Measurements from ENCODE around the gene MTARC2. TPM values are rescaled to one million over a fixed set of nuclear protein-coding genes. Genes with fewer than 3 reads are reported as not detected.

MTARC2 gene
- total RNA-seq, 1 experiment from 2014 or later = 13.3 TPM

DNA sequence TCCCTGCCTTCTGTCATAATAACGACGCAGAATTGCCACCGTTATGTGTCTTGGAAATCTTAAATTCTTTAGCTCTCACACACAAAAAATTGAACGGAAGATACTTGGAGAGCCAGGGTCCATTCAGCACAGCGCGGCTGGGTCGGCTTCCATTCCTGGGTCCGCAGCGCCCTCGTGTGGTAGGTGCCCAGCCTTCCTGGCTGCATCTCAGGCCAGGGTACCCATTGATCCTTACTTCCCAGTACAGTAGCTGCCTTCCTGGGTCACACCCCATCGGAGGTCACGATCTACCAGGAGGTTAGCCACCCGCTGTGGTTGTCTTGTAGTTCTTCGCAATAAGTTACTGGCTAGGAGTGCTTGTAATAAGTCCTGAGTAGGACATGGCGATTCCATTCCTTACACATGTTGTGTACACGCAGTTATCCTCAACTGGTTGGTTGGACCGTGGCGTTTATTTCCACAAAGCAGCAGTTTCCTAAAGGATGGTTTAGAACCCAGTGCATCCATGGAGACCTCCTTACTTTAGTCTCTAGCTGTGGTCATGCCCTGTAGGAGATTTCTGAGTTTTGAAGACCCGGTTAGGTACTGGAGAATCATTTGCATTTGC, 28.7 kb downstream of the MTARC2 start:
- Histone ChIP-seq H3K27ac (ENCODE audit: low read length) (no peak overlapping the region), H3K4me3 (ENCODE audit: low read length) (no peak overlapping the region), H3K4me1 (ENCODE audit: insufficient read depth, low read length) (no peaks in the 10 kb centered on the region), H3K79me2 (ENCODE audit: low read length) (no peaks in the 10 kb centered on the region), H3K4me2 (ENCODE audit: low read length) (no peak overlapping the region), H3K9me2 (replicated peaks; ENCODE audit: low read length) (no peaks in the 10 kb centered on the region), H2AFZ (ENCODE audit: low read length) (no peak overlapping the region), H3K36me3 (ENCODE audit: low read depth, low read length) (0 out of 2 replicates have a peak, but pooled peaks cover 3% of the 10 kb centered on the region), H3K9me3 (ENCODE audit: low read length) (no peaks in the 10 kb centered on the region), H3F3A (ENCODE audit: low read length, unreplicated experiment) (no peaks in the 10 kb centered on the region), H3K27me3 (ENCODE audit: low read length) (no peaks in the 10 kb centered on the region), H3K9ac (ENCODE audit: low read length) (no peak overlapping the region), H4K20me1 (ENCODE audit: low read length) (no peaks in the 10 kb centered on the region)
- POLR2A ChIA-PET (ENCODE audit: unreplicated experiment) = no interaction called here
- peak; percentile 99 for ATAC-seq
- CTCF ChIA-PET = interaction anchor here (0.5 to 1.2 kb wide), 9 partner anchors 11 to 312 kb away, joined by 3 to 7 read pairs (median 4); partner anchors contain the start of gene MTARC2
- TF ChIP-seq EZH2phosphoT487 (IDR thresholded peaks at IDR 0.05; ENCODE audit: borderline replicate concordance, low read length) = no peak
- TF ChIP-seq EZH2 (IDR thresholded peaks at IDR 0.05; ENCODE audit: low read length, unreplicated experiment) = no peak
- TF ChIP-seq, protein P1, sequence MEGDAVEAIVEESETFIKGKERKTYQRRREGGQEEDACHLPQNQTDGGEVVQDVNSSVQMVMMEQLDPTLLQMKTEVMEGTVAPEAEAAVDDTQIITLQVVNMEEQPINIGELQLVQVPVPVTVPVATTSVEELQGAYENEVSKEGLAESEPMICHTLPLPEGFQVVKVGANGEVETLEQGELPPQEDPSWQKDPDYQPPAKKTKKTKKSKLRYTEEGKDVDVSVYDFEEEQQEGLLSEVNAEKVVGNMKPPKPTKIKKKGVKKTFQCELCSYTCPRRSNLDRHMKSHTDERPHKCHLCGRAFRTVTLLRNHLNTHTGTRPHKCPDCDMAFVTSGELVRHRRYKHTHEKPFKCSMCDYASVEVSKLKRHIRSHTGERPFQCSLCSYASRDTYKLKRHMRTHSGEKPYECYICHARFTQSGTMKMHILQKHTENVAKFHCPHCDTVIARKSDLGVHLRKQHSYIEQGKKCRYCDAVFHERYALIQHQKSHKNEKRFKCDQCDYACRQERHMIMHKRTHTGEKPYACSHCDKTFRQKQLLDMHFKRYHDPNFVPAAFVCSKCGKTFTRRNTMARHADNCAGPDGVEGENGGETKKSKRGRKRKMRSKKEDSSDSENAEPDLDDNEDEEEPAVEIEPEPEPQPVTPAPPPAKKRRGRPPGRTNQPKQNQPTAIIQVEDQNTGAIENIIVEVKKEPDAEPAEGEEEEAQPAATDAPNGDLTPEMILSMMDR (conservative IDR thresholded peaks at IDR 0.05; ENCODE audit: low read depth, low read length) = peak; percentile 98
- BruUV-seq (replicated peaks) = no TSS peak
- DNase-seq = peak; percentile 85
- intact Hi-C loops (cut with micrococcal nuclease) = loop anchor here (1.0 to 5.0 kb wide), 6 partner anchors 26 to 496 kb away; partner anchors contain the start of gene C1orf115

DNA sequence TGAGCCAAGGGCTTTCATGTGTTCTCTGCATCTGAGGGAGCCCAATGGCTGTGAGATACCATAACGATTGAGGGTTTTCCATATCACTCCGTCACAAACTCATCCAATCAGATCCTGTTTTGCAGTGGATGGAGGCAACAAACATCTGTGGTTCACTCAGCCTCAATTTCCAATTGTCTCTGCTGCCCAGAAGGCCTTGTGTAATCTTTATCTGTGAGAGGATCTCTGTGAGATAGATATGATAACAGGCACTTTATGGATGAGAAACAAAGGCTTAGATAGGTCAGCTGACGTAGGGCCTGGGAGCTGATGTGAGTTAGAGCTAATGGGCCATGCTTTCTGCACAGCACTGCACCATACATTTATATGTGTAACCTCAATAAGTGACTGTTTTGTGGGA, 35.3 kb downstream of the MTARC2 start:
- ChIA-PET CTCF (no interaction called here), POLR2A (ENCODE audit: unreplicated experiment) (no interaction called here)
- Histone ChIP-seq H4K20me1 (ENCODE audit: low read length) (no peaks in the 10 kb centered on the region), H3K4me1 (ENCODE audit: insufficient read depth, low read length) (peaks cover 41% of the 10 kb centered on the region), H3K9me2 (replicated peaks; ENCODE audit: low read length) (no peaks in the 10 kb centered on the region), H3K4me3 (ENCODE audit: low read length) (no peak overlapping the region), H3K36me3 (ENCODE audit: low read depth, low read length) (peaks cover 11% of the 10 kb centered on the region), H2AFZ (ENCODE audit: low read length) (no peak overlapping the region), H3K79me2 (ENCODE audit: low read length) (peaks cover 8% of the 10 kb centered on the region), H3K27ac (ENCODE audit: low read length) (peak overlapping the region; percentile 90; the same call in 1 of the 2 replicates), H3K9me3 (ENCODE audit: low read length) (no peaks in the 10 kb centered on the region), H3K27me3 (ENCODE audit: low read length) (no peaks in the 10 kb centered on the region), H3F3A (ENCODE audit: low read length, unreplicated experiment) (peaks cover 8% of the 10 kb centered on the region), H3K4me2 (ENCODE audit: low read length) (peak overlapping the region; percentile 85; the same call in 1 of the 2 replicates), H3K9ac (ENCODE audit: low read length) (no peak overlapping the region)
- intact Hi-C loops (cut with micrococcal nuclease) = loop anchor here (10.0 kb wide), 1 partner anchor 549 kb away; no protein-coding TSS in a partner anchor
- no peak for TF ChIP-seq EZH2 (IDR thresholded peaks at IDR 0.05; ENCODE audit: low read length, unreplicated experiment)
- no peak for TF ChIP-seq EZH2phosphoT487 (IDR thresholded peaks at IDR 0.05; ENCODE audit: borderline replicate concordance, low read length)
- TF ChIP-seq, protein P1 (conservative IDR thresholded peaks at IDR 0.05; ENCODE audit: low read depth, low read length) = no peak
- DNase-seq = no peak
- BruUV-seq (replicated peaks) = no TSS peak
- ATAC-seq = no peak

DNA sequence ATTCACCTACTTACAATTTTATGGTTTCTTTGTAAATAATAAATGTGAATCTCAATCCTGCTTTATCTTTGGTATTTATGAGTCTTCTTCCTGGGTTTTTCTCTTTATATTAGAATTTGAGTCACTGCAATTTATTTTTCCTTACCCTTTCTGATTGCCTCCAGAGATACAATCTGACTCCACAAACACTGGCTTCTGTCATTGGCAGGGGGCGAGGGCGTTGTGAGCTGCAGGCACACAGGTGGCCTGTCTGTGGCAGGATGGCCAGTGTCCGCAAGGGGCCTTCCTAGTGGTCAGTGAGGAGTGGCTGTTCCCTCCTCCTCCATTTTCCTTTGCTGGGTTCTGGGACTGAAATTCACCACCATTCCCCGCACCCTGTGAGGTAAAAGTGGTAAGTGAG, 36.6 kb downstream of the MTARC2 start:
- ATAC-seq = peak; percentile 36
- peak overlapping the region; percentile 20; the same call in 1 of the 2 replicates for H3K9ac ChIP-seq (ENCODE audit: low read length)
- intact Hi-C loops (cut with micrococcal nuclease) = loop anchor here (5.0 to 10.0 kb wide), 2 partner anchors 550 to 1928 kb away; partner anchors contain the start of genes AIDA and BROX
- H4K20me1 ChIP-seq (ENCODE audit: low read length) = no peaks in the 10 kb centered on the region
- peak overlapping the region; percentile 85 for H3K4me2 ChIP-seq (ENCODE audit: low read length)
- H3K27me3 ChIP-seq (ENCODE audit: low read length) = no peaks in the 10 kb centered on the region
- H3K4me3 ChIP-seq (ENCODE audit: low read length) = no peak overlapping the region
- TF ChIP-seq, protein P1 (conservative IDR thresholded peaks at IDR 0.05; ENCODE audit: low read depth, low read length) = no peak
- no peak for TF ChIP-seq EZH2phosphoT487 (IDR thresholded peaks at IDR 0.05; ENCODE audit: borderline replicate concordance, low read length)
- no peak for TF ChIP-seq EZH2 (IDR thresholded peaks at IDR 0.05; ENCODE audit: low read length, unreplicated experiment)
- ChIA-PET POLR2A (ENCODE audit: unreplicated experiment) (interaction anchor here (0.5 kb wide), 1 partner anchor 18 kb away, joined by 3 read pairs; no protein-coding TSS in a partner anchor), CTCF (no interaction called here)
- no TSS peak for BruUV-seq (replicated peaks)
- DNase-seq = peak; percentile 69
- peaks cover 8% of the 10 kb centered on the region for H3F3A ChIP-seq (ENCODE audit: low read length, unreplicated experiment)
- H2AFZ ChIP-seq (ENCODE audit: low read length) = peak overlapping the region; percentile 14; the same call in 1 of the 2 replicates
- peaks cover 21% of the 10 kb centered on the region for H3K79me2 ChIP-seq (ENCODE audit: low read length)
- peaks cover 14% of the 10 kb centered on the region for H3K36me3 ChIP-seq (ENCODE audit: low read depth, low read length)
- no peaks in the 10 kb centered on the region for H3K9me2 ChIP-seq (replicated peaks; ENCODE audit: low read length)
- no peaks in the 10 kb centered on the region for H3K9me3 ChIP-seq (ENCODE audit: low read length)
- peaks cover 47% of the 10 kb centered on the region for H3K4me1 ChIP-seq (ENCODE audit: insufficient read depth, low read length)
- H3K27ac ChIP-seq (ENCODE audit: low read length) = peak overlapping the region; percentile 90

Measured in PC-3 (cell line).